GM19099 (cell line): ENCODE measurements around the gene CACNA1F.

Source experiments
- POLR2A ChIP-seq: IDR thresholded peaks from 3 replicates; pipeline ENCODE4 v1.6.1; 2011; ENCODE audit warnings: low read depth; ENCODE audit not compliant: insufficient read length; ENCODE audit errors: extremely low read depth

The CACNA1F gene

GRCh38 chrX:49184294-49185281, 48.6 kb downstream of the CACNA1F start:
- peak; percentile 23 for TF ChIP-seq POLR2A

DNA sequence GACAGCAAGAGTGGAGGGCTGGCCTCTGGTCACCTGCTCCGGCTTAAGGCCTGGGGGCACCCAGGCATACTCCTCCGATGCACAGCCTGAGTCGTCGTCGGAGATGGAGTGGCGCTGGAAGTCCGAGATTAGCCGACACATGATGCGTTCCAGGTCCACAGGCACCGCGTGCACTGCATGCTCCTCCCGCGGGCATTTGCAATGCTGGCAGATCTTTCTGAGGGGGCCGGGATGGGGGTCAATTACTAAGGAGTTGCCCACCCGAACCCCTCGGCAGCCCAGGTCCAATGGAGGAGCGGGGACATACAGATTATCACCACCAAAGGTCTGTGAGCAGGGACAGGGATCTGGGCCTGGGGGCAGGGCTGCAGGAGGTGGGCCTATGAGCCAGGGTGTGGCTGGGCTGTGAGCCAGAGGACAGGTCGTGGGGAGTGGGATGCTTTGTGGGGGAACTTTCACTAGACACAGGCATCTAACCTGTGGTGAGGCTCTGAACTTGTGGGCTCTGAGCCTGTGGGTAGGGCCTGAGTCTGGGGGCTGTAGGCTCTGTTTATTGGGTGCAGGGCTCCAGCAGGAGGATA, 49.3 kb downstream of the CACNA1F start:
- TF ChIP-seq POLR2A: no peak

DNA sequence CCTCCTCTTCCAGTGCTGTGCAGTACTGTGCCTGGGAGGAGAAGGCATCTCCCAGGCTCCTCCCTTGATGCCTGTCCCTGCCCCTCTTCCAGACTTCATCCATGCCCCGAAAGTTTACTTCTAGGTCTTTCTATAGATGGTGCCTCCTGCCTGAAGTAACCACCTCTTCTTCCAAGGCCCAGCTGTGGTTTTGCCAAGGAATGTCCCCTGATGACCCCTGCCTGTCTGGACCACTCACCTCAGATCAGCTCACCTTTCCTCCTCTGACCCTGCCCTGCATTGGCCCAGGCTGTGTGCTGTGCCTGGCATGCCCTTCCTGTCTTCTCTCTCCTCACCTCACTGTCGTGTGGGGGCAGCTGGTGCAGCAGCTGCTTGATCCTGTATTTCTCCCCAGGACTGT, 53.8 kb downstream of the CACNA1F start:
- TF ChIP-seq POLR2A: no peak

GRCh38 chrX:49178537-49178936, 54.6 kb downstream of the CACNA1F start:
- no peak for TF ChIP-seq POLR2A

GRCh38 chrX:49177873-49178480, 55.2 kb downstream of the CACNA1F start:
- no peak for TF ChIP-seq POLR2A

DNA sequence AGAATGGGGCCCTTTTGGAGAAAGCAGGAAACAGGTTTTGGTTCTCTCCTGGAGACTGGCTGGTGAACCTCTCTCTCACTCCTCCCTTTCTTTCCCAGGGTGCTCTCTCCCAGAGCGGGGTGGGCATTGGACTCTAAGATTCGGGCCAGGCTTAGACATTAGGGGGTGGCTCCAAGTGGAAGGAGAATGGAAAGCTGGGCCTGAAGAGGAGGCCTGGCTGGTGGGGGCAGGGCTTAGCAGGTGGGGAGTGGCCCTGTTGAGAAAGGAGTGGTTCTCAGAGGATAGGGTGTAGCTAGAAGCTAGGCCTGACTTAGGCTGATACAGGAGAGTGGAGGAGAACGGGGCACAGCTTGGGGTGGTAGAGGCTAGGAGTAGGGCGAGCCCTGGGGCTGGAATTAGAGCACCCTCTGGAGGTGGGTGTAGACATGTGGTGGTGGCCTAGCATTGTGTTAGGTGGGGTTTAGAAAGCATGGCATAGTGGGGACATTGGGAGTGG, 55.8 kb downstream of the CACNA1F start:
- TF ChIP-seq POLR2A: no peak

DNA sequence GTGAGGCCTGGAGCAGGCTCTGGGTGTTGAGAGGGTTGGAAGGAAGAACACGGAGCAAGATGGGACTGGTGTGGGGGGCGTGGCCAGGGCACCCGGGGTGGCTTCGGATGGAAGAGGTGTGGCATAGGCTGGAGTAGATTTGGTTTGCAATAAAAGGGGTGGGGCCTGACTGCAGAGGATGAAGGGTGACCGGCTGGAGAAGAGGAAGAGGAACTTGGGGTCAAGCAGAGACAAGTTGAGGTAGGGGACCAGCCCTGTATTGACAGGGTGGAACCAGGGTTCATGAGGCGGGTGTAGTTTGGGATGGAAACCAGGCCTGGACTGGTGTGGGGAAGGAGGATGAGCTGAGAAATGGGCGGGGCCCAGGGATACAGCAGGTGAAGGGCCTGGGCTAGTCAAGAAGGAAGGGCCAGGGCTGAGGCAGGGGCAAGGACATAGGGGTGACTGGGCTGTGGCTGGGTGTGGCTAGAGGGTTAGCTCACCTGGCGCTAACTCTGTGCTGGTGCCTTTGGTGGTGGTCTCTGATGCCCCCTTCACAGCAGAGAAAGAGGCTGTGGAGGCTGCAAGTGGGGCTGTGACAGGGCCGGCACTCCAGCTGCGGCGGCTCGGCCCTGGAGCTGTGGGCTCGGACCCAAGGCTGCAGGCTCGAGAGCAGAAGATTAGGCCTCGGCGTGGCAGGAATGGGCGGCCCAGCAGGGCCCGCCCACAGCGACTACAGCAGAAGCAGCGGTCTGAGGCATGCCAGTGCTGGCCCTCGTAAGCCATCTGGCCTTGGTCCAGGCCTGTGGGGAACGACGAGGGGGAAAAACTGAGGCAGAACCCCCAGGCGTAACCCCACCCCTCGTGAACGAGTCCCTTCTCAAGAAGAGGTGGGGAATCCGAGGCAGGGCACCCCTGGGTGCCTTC, 56.5 kb downstream of the CACNA1F start:
- no peak for TF ChIP-seq POLR2A

GRCh38 chrX:49175435-49176274, 57.5 kb downstream of the CACNA1F start:
- TF ChIP-seq POLR2A: no peak

- TF ChIP-seq POLR2A: no peak
Measured at GRCh38 chrX:49174723-49175122, 58.4 kb downstream of the CACNA1F start.

GRCh38 chrX:49172280-49172780, 60.8 kb downstream of the CACNA1F start:
- TF ChIP-seq POLR2A: no peak

- TF ChIP-seq POLR2A: peak; percentile 57
Measured at GRCh38 chrX:49171752-49172279, 61.3 kb downstream of the CACNA1F start, which contains the start of gene PLP2. Gene PLP2 (plus strand): TSS chrX:49171898. CDS start chrX:49172001, 103 bp downstream.

GRCh38 chrX:49167740-49168108, 65.4 kb downstream of the CACNA1F start:
- no peak for TF ChIP-seq POLR2A
